IMR-90 (cell line): ENCODE measurements around the gene KCNAB2. TPM values are rescaled to one million over a fixed set of nuclear protein-coding genes. Genes with fewer than 3 reads are reported as not detected.

Experiments
- ATAC-seq: fragments of 200-7000 bp; cut with Tn5 transposase; 2 replicates; pipeline ENCODE4 v1.9.1; 2020; ENCODE audit warnings: low read depth, mild to moderate bottlenecking, moderate library complexity
- BruUV-seq: library from RNA; stranded (reverse); fragments of 400-500 nt; replicated peaks from 2 replicates; lab custom pipeline; 2021; lab: Mats Ljungman, UMichigan
- CTCF ChIA-PET: fragments of 300-600 bp; formaldehyde crosslinking; extraction: SDS; loops from one replicate; lab custom pipeline; 2021; ENCODE audit warnings: antibody characterized with exemption; lab: Yijun Ruan, JAX
- POLR2A ChIA-PET: fragments of 300-600 bp; sonication (Branson Sonifier 250); formaldehyde crosslinking; loops from one replicate; lab custom pipeline; 2022; ENCODE audit warnings: antibody characterized with exemption; ENCODE audit not compliant: unreplicated experiment; lab: Charles Lee
- DNase-seq: peaks from one replicate; pipeline ENCODE4 v3.0.0; 2013
- H2AFZ ChIP-seq: replicated peaks from 2 replicates; pipeline ENCODE3; 2013; ENCODE audit warnings: low read length, mild to moderate bottlenecking; ENCODE audit not compliant: poor library complexity
- H2AK5ac ChIP-seq: 2 replicates; pipeline ENCODE4 v1.6.1; 2013; ENCODE audit warnings: low read depth, low read length, inconsistent platforms
- H2AK9ac ChIP-seq: replicated peaks from 2 replicates; pipeline ENCODE3; 2013; ENCODE audit warnings: mild to moderate bottlenecking, low read depth, low read length, moderate library complexity; ENCODE audit not compliant: poor library complexity
- H2BK120ac ChIP-seq: 2 replicates; pipeline ENCODE4 v1.6.1; 2013; ENCODE audit warnings: low read depth, low read length, inconsistent platforms
- H2BK15ac ChIP-seq: 3 replicates; pipeline ENCODE4 v1.6.1; 2013; ENCODE audit warnings: low read depth, low read length, inconsistent platforms
- H2BK20ac ChIP-seq: 2 replicates; pipeline ENCODE4 v1.6.1; 2013; ENCODE audit warnings: low read depth, mild to moderate bottlenecking, inconsistent platforms, low read length, moderate library complexity
- H2BK5ac ChIP-seq: 2 replicates; pipeline ENCODE4 v1.6.1; 2013; ENCODE audit warnings: mild to moderate bottlenecking, low read depth, low read length, inconsistent platforms; ENCODE audit not compliant: poor library complexity, severe bottlenecking
- H3K14ac ChIP-seq: replicated peaks from 2 replicates; pipeline ENCODE4 v1.6.1; 2013; ENCODE audit warnings: low read depth, low read length, inconsistent platforms
- H3K18ac ChIP-seq: 2 replicates; pipeline ENCODE4 v1.6.1; 2013; ENCODE audit warnings: low read depth, low read length, control low read depth
- H3K23ac ChIP-seq: 2 replicates; pipeline ENCODE4 v1.6.1; 2013; ENCODE audit warnings: low read depth, low read length, inconsistent platforms
- H3K27ac ChIP-seq: 2 replicates; pipeline ENCODE4 v1.5.1; 2013; ENCODE audit warnings: mild to moderate bottlenecking, control low read depth, low read length; ENCODE audit not compliant: insufficient read depth
- H3K27me3 ChIP-seq: 2 replicates; pipeline ENCODE4 v1.6.1; 2013; ENCODE audit warnings: low read length; ENCODE audit not compliant: control insufficient read depth, insufficient read depth
- H3K36me3 ChIP-seq: 2 replicates; pipeline ENCODE4 v1.6.1; 2013; ENCODE audit warnings: low read length, mixed read lengths; ENCODE audit not compliant: control insufficient read depth, insufficient read depth
- H3K4ac ChIP-seq: 2 replicates; pipeline ENCODE4 v1.6.1; 2013; ENCODE audit warnings: low read depth, low read length, inconsistent platforms
- H3K4me1 ChIP-seq: 2 replicates; pipeline ENCODE4 v1.6.1; 2013; ENCODE audit warnings: low read length, mixed read lengths; ENCODE audit not compliant: control insufficient read depth, insufficient read depth
- H3K4me2 ChIP-seq: 2 replicates; pipeline ENCODE4 v1.6.1; 2013; ENCODE audit warnings: low read depth, mild to moderate bottlenecking, control low read depth, low read length, moderate library complexity
- H3K4me3 ChIP-seq: 2 replicates; pipeline ENCODE4 v1.5.1; 2013; ENCODE audit warnings: low read depth, mild to moderate bottlenecking, control low read depth, low read length, moderate library complexity; ENCODE audit not compliant: insufficient read depth
- H3K56ac ChIP-seq: 2 replicates; pipeline ENCODE4 v1.6.1; 2013; ENCODE audit warnings: low read length, inconsistent platforms; ENCODE audit not compliant: insufficient read depth; ENCODE audit errors: extremely low read depth
- H3K79me1 ChIP-seq, 2 experiments: 2 replicates each; pipeline ENCODE4 v1.6.1; 2013; ENCODE audit warnings: low read length in 2 of 2, inconsistent platforms in 1 of 2, low read depth in 1 of 2
- H3K9ac ChIP-seq: 2 replicates; pipeline ENCODE4 v1.6.1; 2013; ENCODE audit warnings: low read depth, low read length, control low read depth
- H3K9me1 ChIP-seq: 2 replicates; pipeline ENCODE4 v1.6.1; 2013; ENCODE audit warnings: low read length, inconsistent platforms; ENCODE audit not compliant: insufficient read depth
- H3K9me3 ChIP-seq: 2 replicates; pipeline ENCODE4 v1.6.1; 2013; ENCODE audit warnings: low read length; ENCODE audit not compliant: control insufficient read depth, insufficient read depth
- H4K20me1 ChIP-seq: 2 replicates; pipeline ENCODE4 v1.6.1; 2013; ENCODE audit warnings: low read length, inconsistent platforms; ENCODE audit not compliant: insufficient read depth
- H4K5ac ChIP-seq: 2 replicates; pipeline ENCODE4 v1.6.1; 2013; ENCODE audit warnings: mild to moderate bottlenecking, low read depth, low read length, control low read depth
- H4K8ac ChIP-seq, 2 experiments: 2 replicates each; pipeline ENCODE4 v1.6.1; 2013; ENCODE audit warnings: low read depth in 2 of 2, low read length in 2 of 2, control low read depth in 1 of 2, inconsistent platforms in 1 of 2
- H4K91ac ChIP-seq: 2 replicates; pipeline ENCODE4 v1.6.1; 2013; ENCODE audit warnings: low read depth, low read length, inconsistent platforms; ENCODE audit not compliant: insufficient read depth
- BHLHE40 ChIP-seq: fragments of 150-350 bp; IDR thresholded peaks from 2 replicates; pipeline ENCODE4 v1.6.1; 2016; ENCODE audit warnings: mild to moderate bottlenecking, low read depth, low read length
- CEBPB ChIP-seq: IDR thresholded peaks from 2 replicates; pipeline ENCODE4 v1.6.1; 2012; ENCODE audit warnings: low read depth, low read length, improper control_type of control experiment
- CHD1 ChIP-seq: IDR thresholded peaks from 2 replicates; pipeline ENCODE4 v1.6.1; 2012; ENCODE audit warnings: low read depth, low read length, improper control_type of control experiment
- CTCF ChIP-seq: conservative IDR thresholded peaks from 2 replicates; pipeline ENCODE4 v1.5.1; 2012; ENCODE audit warnings: mild to moderate bottlenecking, low read depth, low read length, improper control_type of control experiment
- ELK1 ChIP-seq: fragments of 150-350 bp; IDR thresholded peaks from 2 replicates; pipeline ENCODE4 v1.6.1; 2016; ENCODE audit warnings: low read depth, mild to moderate bottlenecking, low read length, moderate library complexity, borderline replicate concordance
- FOS ChIP-seq: fragments of 150-350 bp; IDR thresholded peaks from 2 replicates; pipeline ENCODE4 v1.6.1; 2016; ENCODE audit warnings: low read depth, low read length
- MAFK ChIP-seq: IDR thresholded peaks from 2 replicates; pipeline ENCODE4 v1.6.1; 2012; ENCODE audit warnings: low read depth, low read length, improper control_type of control experiment
- MAZ ChIP-seq: IDR thresholded peaks from 2 replicates; pipeline ENCODE4 v1.6.1; 2012; ENCODE audit warnings: low read depth, mild to moderate bottlenecking, low read length, improper control_type of control experiment, moderate library complexity, borderline replicate concordance
- MXI1 ChIP-seq: IDR thresholded peaks from 2 replicates; pipeline ENCODE4 v1.6.1; 2012; ENCODE audit warnings: low read depth, mild to moderate bottlenecking, low read length, moderate library complexity, borderline replicate concordance
- NFE2L2 ChIP-seq: fragments of 150-350 bp; IDR thresholded peaks from 2 replicates; pipeline ENCODE4 v1.6.1; 2016; ENCODE audit warnings: low read depth, mild to moderate bottlenecking, low read length
- POLR2A ChIP-seq: IDR thresholded peaks from 2 replicates; pipeline ENCODE4 v1.6.1; 2012; ENCODE audit warnings: mild to moderate bottlenecking, low read depth, low read length
- RAD21 ChIP-seq: IDR thresholded peaks from 2 replicates; pipeline ENCODE4 v1.6.1; 2012; ENCODE audit warnings: low read length, improper control_type of control experiment
- RCOR1 ChIP-seq: IDR thresholded peaks from 2 replicates; pipeline ENCODE4 v1.6.1; 2012; ENCODE audit warnings: mild to moderate bottlenecking, low read length, improper control_type of control experiment; ENCODE audit not compliant: insufficient replicate concordance
- RFX5 ChIP-seq: IDR thresholded peaks from 2 replicates; pipeline ENCODE4 v1.8.0; 2012; ENCODE audit warnings: low read depth, mild to moderate bottlenecking, low read length, moderate library complexity
- SMC3 ChIP-seq: fragments of 150-350 bp; IDR thresholded peaks from 2 replicates; pipeline ENCODE4 v1.6.1; 2016; ENCODE audit warnings: low read depth, mild to moderate bottlenecking, antibody characterized with exemption, low read length, moderate library complexity
- USF2 ChIP-seq: fragments of 150-350 bp; IDR thresholded peaks from 2 replicates; pipeline ENCODE4 v1.6.1; 2017; ENCODE audit warnings: mild to moderate bottlenecking, antibody characterized with exemption, low read length, low read depth
- WGBS, 2 experiments: methylation state at CpG; one replicate each; pipeline versions ENCODE4 v1.1.5 to v1.1.7; 2013; ENCODE audit warnings: missing lambda C conversion rate in 2 of 2; ENCODE audit not compliant: insufficient read length in 1 of 2; ENCODE audit errors: extremely low coverage in 2 of 2; 5-methylcytosine and 5-hydroxymethylcytosine counted together
- dilution Hi-C: fragments of 300-500 bp; cut with HindIII; formaldehyde crosslinking; loops from one replicate; pipeline ENCODE4 v1.14.3; 2018; ENCODE audit warnings: low sequenced_read_pairs; ENCODE audit not compliant: unreplicated experiment
- in situ Hi-C: fragments of 300-500 bp; cut with MboI; formaldehyde crosslinking; loops from 3 replicates; pipeline ENCODE4 v1.14.3; 2019; ENCODE audit warnings: low sequenced_read_pairs, inconsistent platforms, mixed read lengths
- intact Hi-C: fragments of 100-400 bp; cut with micrococcal nuclease; formaldehyde crosslinking; loops from 2 replicates; pipeline ENCODE4 v1.10.0; 2022
- polyA plus RNA-seq, 3 experiments: library from polyadenylated mRNA; depleted of rRNA; stranded (reverse); fragments of >200 nt; gene quantifications; 2 replicates each; pipeline ENCODE4 v1.2.3, GENCODE V29; 2012; ENCODE audit warnings: low replicate concordance in 1 of 3
- total RNA-seq: library from RNA; depleted of rRNA; stranded (reverse); fragments of >200 nt; gene quantifications from 2 replicates; pipeline ENCODE4 v1.2.3, GENCODE V29; 2012

The KCNAB2 gene
- total and polyA plus RNA-seq, 2 of the 4 experiments (the other 2 are of a cell fraction): 1.3 to 4.2 TPM

- CTCF ChIA-PET: no interaction called here
- no peak overlapping the region for H2BK15ac ChIP-seq
- no peak overlapping the region for H3K4me2 ChIP-seq
- H2BK5ac ChIP-seq: no peak overlapping the region
- H4K5ac ChIP-seq: no peak overlapping the region
- H3K14ac ChIP-seq: no peak overlapping the region
- no peaks in the 10 kb centered on the region for H3K9me1 ChIP-seq
- ATAC-seq (no peak), DNase-seq (no peak)
- no peak overlapping the region for H2AFZ ChIP-seq
- H2BK20ac ChIP-seq: no peak overlapping the region
- no peak overlapping the region for H3K4me3 ChIP-seq
- no peaks in the 10 kb centered on the region for H3K4me1 ChIP-seq
- H2AK5ac ChIP-seq: no peak overlapping the region
- no peak overlapping the region for H3K9ac ChIP-seq
- in situ Hi-C loops (no loop called here), intact Hi-C loops (no loop called here), dilution Hi-C loops (no loop called here)
- no peak overlapping the region for H2BK120ac ChIP-seq
- H2AK9ac ChIP-seq: no peak overlapping the region
- peaks cover 8% of the 10 kb centered on the region; the same call in 1 of the 2 replicates for H3K27me3 ChIP-seq
- no peak overlapping the region for H3K4ac ChIP-seq
- H3K79me1 ChIP-seq: no peaks in the 10 kb centered on the region
- TF ChIP-seq BHLHE40 (no peak), MAFK (no peak), CTCF (no peak), NFE2L2 (no peak), ELK1 (no peak), RAD21 (no peak), FOS (no peak), SMC3 (no peak), MXI1 (no peak), RFX5 (no peak), CHD1 (no peak), POLR2A (no peak), RCOR1 (no peak), USF2 (no peak), CEBPB (no peak), MAZ (no peak)
- no peaks in the 10 kb centered on the region for H3K36me3 ChIP-seq
- no peak overlapping the region for H4K8ac ChIP-seq
- no peak overlapping the region for H3K27ac ChIP-seq
- no peak overlapping the region for H3K56ac ChIP-seq
- no peak overlapping the region for H4K91ac ChIP-seq
- H3K18ac ChIP-seq: no peak overlapping the region
- H4K20me1 ChIP-seq: no peaks in the 10 kb centered on the region; the same call in 1 of the 2 replicates
- no peaks in the 10 kb centered on the region for H3K9me3 ChIP-seq
- 70% methylated on average over 5 of the region's 9 CpGs; no CpG with 5 or more reads in 1 of the 2 experiments for WGBS, 2 experiments
- H3K23ac ChIP-seq: no peak overlapping the region
- no TSS peak for BruUV-seq
- POLR2A ChIA-PET: no interaction called here
These were observed 14.2 kb downstream of the KCNAB2 start for GRCh38 chr1:6059866-6060265.
